HepG2 (cell line): ENCODE results near the gene LYSMD3. TPM values are rescaled to one million over a fixed set of nuclear protein-coding genes. Genes with fewer than 3 reads are reported as not detected.

Source experiments
- AHR ChIP-seq: IDR thresholded peaks from 2 replicates; pipeline ENCODE4 v1.6.1; 2018; ENCODE audit warnings: missing genetic modification reagents, missing compliant biosample characterization
- ATRX ChIP-seq: sonication (generic); formaldehyde crosslinking; IDR thresholded peaks from 2 replicates; pipeline ENCODE4 v1.4.0; 2020; ENCODE audit warnings: missing genetic modification reagents, borderline replicate concordance
- ELF4 ChIP-seq: sonication (generic); formaldehyde crosslinking; IDR thresholded peaks from 2 replicates; pipeline ENCODE4 v1.5.0; 2020; ENCODE audit warnings: missing genetic modification reagents, mild to moderate bottlenecking, moderate library complexity, borderline replicate concordance
- GPN1 ChIP-seq: sonication (generic); formaldehyde crosslinking; IDR thresholded peaks from 2 replicates; pipeline ENCODE4 v1.5.1; 2020; ENCODE audit warnings: missing genetic modification reagents, borderline replicate concordance
- HOMEZ ChIP-seq: IDR thresholded peaks from 2 replicates; pipeline ENCODE4 v1.6.1; 2016; ENCODE audit warnings: low read depth
- NR2F2 ChIP-seq: IDR thresholded peaks from 2 replicates; pipeline ENCODE4 v1.6.1; 2012; ENCODE audit warnings: low read depth, inconsistent platforms, borderline replicate concordance
- SKI ChIP-seq: fragments of 450-650 bp; IDR thresholded peaks from one replicate; pipeline ENCODE4 v1.6.1; 2018; ENCODE audit warnings: mild to moderate bottlenecking; ENCODE audit not compliant: partially characterized antibody
- SMARCC2 ChIP-seq: fragments of 450-650 bp; IDR thresholded peaks from 2 replicates; pipeline ENCODE4 v1.6.1; 2017; ENCODE audit warnings: antibody characterized with exemption, mild to moderate bottlenecking
- SNAI1 ChIP-seq: sonication (generic); formaldehyde crosslinking; IDR thresholded peaks from 2 replicates; pipeline ENCODE4 v1.5.0; 2020; ENCODE audit warnings: mild to moderate bottlenecking, missing genetic modification reagents, borderline replicate concordance
- SOX6 ChIP-seq, 2 experiments: fragments of 450-650 bp in 1 of 2; sonication (generic) in 1 of 2; formaldehyde crosslinking in 1 of 2; IDR thresholded peaks; 2 replicates each; pipeline versions ENCODE4 v1.4.0 to v1.6.1; 2017 to 2020; ENCODE audit warnings: antibody characterized with exemption in 1 of 2, mild to moderate bottlenecking in 1 of 2, missing genetic modification reagents in 1 of 2
- TAF1 ChIP-seq: sonication (generic); formaldehyde crosslinking; IDR thresholded peaks from 2 replicates; pipeline ENCODE4 v1.4.0; 2020; ENCODE audit warnings: missing genetic modification reagents
- TCF12 ChIP-seq, 2 experiments: fragments of 450-650 bp in 1 of 2; sonication (generic) in 1 of 2; formaldehyde crosslinking in 1 of 2; IDR thresholded peaks; 2 replicates each; pipeline versions ENCODE4 v1.6.1 to v1.8.0; 2017 to 2022; ENCODE audit warnings: antibody characterized with exemption in 1 of 2, mild to moderate bottlenecking in 1 of 2, missing genetic modification reagents in 1 of 2, moderate library complexity in 1 of 2
- TSC22D2 ChIP-seq: sonication (generic); formaldehyde crosslinking; IDR thresholded peaks from 2 replicates; pipeline ENCODE4 v1.5.1; 2020; ENCODE audit warnings: missing genetic modification reagents, mild to moderate bottlenecking, borderline replicate concordance
- ZFP1 ChIP-seq: IDR thresholded peaks from 2 replicates; pipeline ENCODE4 v1.6.1; 2016
- ZGPAT ChIP-seq: IDR thresholded peaks from 2 replicates; pipeline ENCODE4 v1.6.1; 2016; ENCODE audit warnings: mild to moderate bottlenecking
- ZNF282 ChIP-seq: fragments of 450-650 bp; IDR thresholded peaks from 2 replicates; pipeline ENCODE4 v1.6.1; 2018; ENCODE audit not compliant: partially characterized antibody
- ZNF326 ChIP-seq: sonication (generic); formaldehyde crosslinking; IDR thresholded peaks from 2 replicates; pipeline ENCODE4 v1.4.0; 2020; ENCODE audit warnings: missing genetic modification reagents, borderline replicate concordance
- ZNF564 ChIP-seq: sonication (generic); formaldehyde crosslinking; IDR thresholded peaks from 2 replicates; pipeline ENCODE4 v1.8.1; 2023; ENCODE audit warnings: mild to moderate bottlenecking, missing genetic modification reagents
- ZNF644 ChIP-seq: IDR thresholded peaks from 2 replicates; pipeline ENCODE4 v1.6.1; 2016; ENCODE audit warnings: low read depth
- polyA plus RNA-seq, 8 experiments: library from polyadenylated mRNA; depleted of rRNA in 3 of 8; stranded (reverse) in 7 of 8; unstranded in 1 of 8; fragments of >200 nt; fragmentation: Illumina TruSeq in 4 of 8; extraction: Trizol in 4 of 8; gene quantifications; 2 replicates each; pipeline versions ENCODE4 v1.2.1 to v1.2.3, GENCODE V29; 2011 to 2016; ENCODE audit warnings: low read depth in 4 of 8, missing spikeins in 1 of 8, mixed read lengths in 1 of 8; ENCODE audit not compliant: insufficient read depth in 1 of 8
- total RNA-seq, 5 experiments: library from RNA; depleted of rRNA; stranded (reverse); fragments of >200 nt; fragmentation: Illumina TruSeq; extraction: Trizol; gene quantifications; 2 replicates each; pipeline ENCODE4 v1.2.3, GENCODE V29; 2016; ENCODE audit warnings: low read depth in 1 of 5
- TF ChIP-seq, protein P1 (sequence below): sonication (generic); formaldehyde crosslinking; IDR thresholded peaks from 2 replicates; pipeline ENCODE4 v1.9.0; 2021; ENCODE audit warnings: missing genetic modification reagents, mild to moderate bottlenecking, borderline replicate concordance
- TF ChIP-seq, protein P2 (sequence below): sonication (generic); formaldehyde crosslinking; IDR thresholded peaks from 2 replicates; pipeline ENCODE4 v1.4.0; 2020; ENCODE audit warnings: missing genetic modification reagents

The LYSMD3 gene
- total and polyA plus RNA-seq, 2 of the 13 experiments (the other 11 are each of a cell fraction or from before 2014, with no cell fraction given) = 9.1 to 13.8 TPM

DNA sequence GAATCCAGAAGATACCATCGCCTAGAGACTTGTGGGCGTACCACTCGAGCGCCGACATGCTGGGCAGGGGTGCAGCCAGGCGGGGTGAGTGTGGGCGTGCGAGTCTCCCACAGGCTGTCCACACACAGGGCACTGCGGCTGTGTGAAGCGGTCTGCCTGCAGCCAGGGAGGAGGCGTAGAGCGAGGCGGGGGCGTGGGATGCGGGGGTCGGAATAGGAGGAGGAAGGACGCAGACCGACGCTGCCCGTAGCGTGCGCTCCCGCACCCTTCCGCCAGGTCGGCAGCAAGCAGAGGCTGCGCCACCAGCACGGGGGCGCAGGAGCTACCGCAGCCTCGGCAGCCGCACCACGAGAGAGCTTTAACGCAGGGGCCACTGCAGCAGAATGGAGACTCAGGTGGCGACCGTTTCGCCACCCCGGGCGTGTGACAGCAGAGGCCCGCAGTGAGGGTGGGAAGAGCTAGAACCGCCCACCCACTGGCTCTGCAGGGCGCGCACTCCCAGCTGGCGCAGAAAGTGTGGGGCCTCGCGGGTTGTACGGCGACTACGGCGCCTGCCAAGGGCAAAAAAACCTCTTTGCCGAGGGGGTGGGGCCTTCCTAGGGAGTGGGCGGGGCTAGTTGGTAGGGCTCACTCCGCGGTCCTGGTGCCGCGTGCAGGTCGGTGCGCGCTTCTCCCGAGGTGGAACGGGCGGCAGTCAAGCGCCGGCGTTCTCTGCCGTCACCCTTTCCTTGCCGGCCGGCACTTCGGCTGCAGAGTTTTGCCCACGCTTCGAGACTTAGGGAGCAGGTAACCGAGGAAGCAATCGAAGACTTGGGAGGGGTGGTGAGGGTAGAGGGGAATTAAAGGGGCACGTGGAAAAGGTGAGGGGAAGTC is 54.9 kb downstream of the LYSMD3 start, which contains the start of the genes MBLAC2 and POLR3G (continued):
- TF ChIP-seq HOMEZ (peak; percentile 81; the same call in 1 of the 2 replicates), TSC22D2 (CRISPR knock-in tag) (no peak; the same call in 1 of the 2 replicates), SKI (no peak), ZGPAT (CRISPR knock-in tag) (peak; percentile 84), SMARCC2 (no peak), TCF12 (IDR thresholded peaks at IDR 0.05) (no peak), TCF12 (CRISPR knock-in tag; IDR thresholded peaks at IDR 0.05) (peak; percentile 79; the same call in 1 of the 2 replicates), ZNF564 (peak; percentile 98), TAF1 (peak; percentile 89), AHR (no peak), SNAI1 (CRISPR knock-in tag) (peak; percentile 99), ATRX (CRISPR knock-in tag) (no peak), ZFP1 (no peak; the same call in 1 of the 2 replicates), ZNF326 (CRISPR knock-in tag) (no peak), ZNF644 (CRISPR knock-in tag) (0 out of 2 replicates have a peak, but pooled peaks have one; percentile 11), NR2F2 (no peak), ZNF282 (no peak), GPN1 (CRISPR knock-in tag) (peak; percentile 12; the same call in 1 of the 2 replicates), ELF4 (CRISPR knock-in tag) (0 out of 2 replicates have a peak, but pooled peaks have one; percentile 10), SOX6 (IDR thresholded peaks at IDR 0.05) (no peak), SOX6 (CRISPR knock-in tag; IDR thresholded peaks at IDR 0.05) (peak; percentile 87)
- TF ChIP-seq, protein P1, sequence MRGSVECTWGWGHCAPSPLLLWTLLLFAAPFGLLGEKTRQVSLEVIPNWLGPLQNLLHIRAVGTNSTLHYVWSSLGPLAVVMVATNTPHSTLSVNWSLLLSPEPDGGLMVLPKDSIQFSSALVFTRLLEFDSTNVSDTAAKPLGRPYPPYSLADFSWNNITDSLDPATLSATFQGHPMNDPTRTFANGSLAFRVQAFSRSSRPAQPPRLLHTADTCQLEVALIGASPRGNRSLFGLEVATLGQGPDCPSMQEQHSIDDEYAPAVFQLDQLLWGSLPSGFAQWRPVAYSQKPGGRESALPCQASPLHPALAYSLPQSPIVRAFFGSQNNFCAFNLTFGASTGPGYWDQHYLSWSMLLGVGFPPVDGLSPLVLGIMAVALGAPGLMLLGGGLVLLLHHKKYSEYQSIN (CRISPR knock-in tag) = no peak; the same call in 1 of the 2 replicates
- TF ChIP-seq, protein P2, sequence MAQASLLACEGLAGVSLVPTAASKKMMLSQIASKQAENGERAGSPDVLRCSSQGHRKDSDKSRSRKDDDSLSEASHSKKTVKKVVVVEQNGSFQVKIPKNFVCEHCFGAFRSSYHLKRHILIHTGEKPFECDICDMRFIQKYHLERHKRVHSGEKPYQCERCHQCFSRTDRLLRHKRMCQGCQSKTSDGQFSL = peak; percentile 25; the same call in 1 of the 2 replicates
